Sigmoid colon (tissue), 4 donors: Measurements from ENCODE around the gene EIF3A.

Experiments
- POLR2A ChIP-seq, 2 donors: fragments of 450-650 bp; IDR thresholded peaks; one replicate each; pipeline ENCODE4 v1.6.1; 2016; ENCODE audit warnings: antibody characterized with exemption in 2 of 2, mild to moderate bottlenecking in 2 of 2, moderate library complexity in 2 of 2
- POLR2AphosphoS5 ChIP-seq, 4 donors: sonication (generic); formaldehyde crosslinking; IDR thresholded peaks; one replicate each; pipeline ENCODE4 v1.6.1; 2017; ENCODE audit warnings: antibody characterized with exemption in 4 of 4
- TF ChIP-seq, protein P1 (sequence below), 4 experiments: fragments of 450-650 bp in 3 of 4; fragments of 200-600 bp in 1 of 4; IDR thresholded peaks; one replicate each; pipeline ENCODE4 v1.5.1; 2016 to 2019; ENCODE audit warnings: antibody characterized with exemption in 4 of 4, mild to moderate bottlenecking in 3 of 4, moderate library complexity in 2 of 4

DNA sequence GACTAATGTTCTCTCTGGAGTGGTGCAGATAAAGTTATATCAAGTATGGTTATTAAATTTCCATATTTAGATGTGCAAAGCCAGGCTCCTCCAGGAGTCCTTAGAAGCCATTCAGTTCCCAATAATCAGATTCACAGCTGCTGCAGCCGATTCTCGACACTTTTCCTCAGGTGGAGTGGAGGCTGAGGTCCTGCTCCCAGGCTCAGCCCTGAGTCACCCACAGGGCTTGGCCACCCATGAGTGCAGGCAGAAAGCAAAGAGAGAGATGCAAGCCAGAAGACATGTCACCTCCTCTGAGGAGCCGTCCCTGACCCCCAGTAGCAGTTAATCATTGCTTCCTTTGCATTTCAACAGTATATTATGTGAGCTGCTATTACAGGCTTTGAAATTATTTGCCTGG, 87.4 kb downstream of the EIF3A start:
- TF ChIP-seq, protein P1, sequence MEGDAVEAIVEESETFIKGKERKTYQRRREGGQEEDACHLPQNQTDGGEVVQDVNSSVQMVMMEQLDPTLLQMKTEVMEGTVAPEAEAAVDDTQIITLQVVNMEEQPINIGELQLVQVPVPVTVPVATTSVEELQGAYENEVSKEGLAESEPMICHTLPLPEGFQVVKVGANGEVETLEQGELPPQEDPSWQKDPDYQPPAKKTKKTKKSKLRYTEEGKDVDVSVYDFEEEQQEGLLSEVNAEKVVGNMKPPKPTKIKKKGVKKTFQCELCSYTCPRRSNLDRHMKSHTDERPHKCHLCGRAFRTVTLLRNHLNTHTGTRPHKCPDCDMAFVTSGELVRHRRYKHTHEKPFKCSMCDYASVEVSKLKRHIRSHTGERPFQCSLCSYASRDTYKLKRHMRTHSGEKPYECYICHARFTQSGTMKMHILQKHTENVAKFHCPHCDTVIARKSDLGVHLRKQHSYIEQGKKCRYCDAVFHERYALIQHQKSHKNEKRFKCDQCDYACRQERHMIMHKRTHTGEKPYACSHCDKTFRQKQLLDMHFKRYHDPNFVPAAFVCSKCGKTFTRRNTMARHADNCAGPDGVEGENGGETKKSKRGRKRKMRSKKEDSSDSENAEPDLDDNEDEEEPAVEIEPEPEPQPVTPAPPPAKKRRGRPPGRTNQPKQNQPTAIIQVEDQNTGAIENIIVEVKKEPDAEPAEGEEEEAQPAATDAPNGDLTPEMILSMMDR (IDR thresholded peaks at IDR 0.05) = no peak
- TF ChIP-seq POLR2A (IDR thresholded peaks at IDR 0.05) = no peak
- no peak for TF ChIP-seq POLR2AphosphoS5 (IDR thresholded peaks at IDR 0.05)
